ENCODE results near the gene SLC25A1. TPM values are rescaled to one million over a fixed set of nuclear protein-coding genes. Genes with fewer than 3 reads are reported as not detected.

Gene SLC25A1
- polyA plus RNA-seq, 6 donors from 2014 or later = 63.5 to 88.8 (median 72.4) TPM

Other genes with a start within 250 kb of the SLC25A1 start
- gene PRODH, start 242.4 kb downstream of the SLC25A1 start, polyA plus RNA-seq (ENCODE audit: low read depth in 6 of 6) = under 1 TPM in 1 of 6 donors, not detected in 5; 0.05 TPM
- gene DGCR2, start 56.3 kb downstream of the SLC25A1 start, polyA plus RNA-seq (ENCODE audit: low read depth in 6 of 6) = 10 to 100 TPM; 27.4 to 50.6 (median 32.8) TPM
- gene TSSK2, start 47.4 kb downstream of the SLC25A1 start, polyA plus RNA-seq (ENCODE audit: low read depth in 6 of 6) = not detected
- gene ESS2, start 34.1 kb downstream of the SLC25A1 start, polyA plus RNA-seq (ENCODE audit: low read depth in 6 of 6) = 10 to 100 TPM in 1 of 6 donors, 1 to 10 TPM in 5; 5.2 to 10.2 (median 8.3) TPM
- gene GSC2, start 28.4 kb downstream of the SLC25A1 start, polyA plus RNA-seq (ENCODE audit: low read depth in 6 of 6) = not detected
- 1 to 10 TPM in 2 of 6 donors, under 1 TPM in 3, not detected in 1; 0.17 to 1.7 (median 0.80) TPM for gene CLTCL1, start 113.0 kb upstream of the SLC25A1 start, polyA plus RNA-seq (ENCODE audit: low read depth in 6 of 6)